Left kidney (tissue), 8 donors: ENCODE results near the gene SERPINB10. TPM values are rescaled to one million over a fixed set of nuclear protein-coding genes. Genes with fewer than 3 reads are reported as not detected.

Source experiments
- DNase-seq: peaks from one replicate; pipeline ENCODE4 v3.0.0-alpha.2; 2013
- long read RNA-seq, 8 donors: transcript quantifications; one replicate each; lab custom pipeline, GENCODE V29; 2026
- polyA plus RNA-seq: library from polyadenylated mRNA; unstranded; fragments of 120-200 nt; gene quantifications from one replicate; pipeline ENCODE4 v1.2.1, GENCODE V29; 2013; ENCODE audit not compliant: insufficient read length

Gene SERPINB10, protein sequence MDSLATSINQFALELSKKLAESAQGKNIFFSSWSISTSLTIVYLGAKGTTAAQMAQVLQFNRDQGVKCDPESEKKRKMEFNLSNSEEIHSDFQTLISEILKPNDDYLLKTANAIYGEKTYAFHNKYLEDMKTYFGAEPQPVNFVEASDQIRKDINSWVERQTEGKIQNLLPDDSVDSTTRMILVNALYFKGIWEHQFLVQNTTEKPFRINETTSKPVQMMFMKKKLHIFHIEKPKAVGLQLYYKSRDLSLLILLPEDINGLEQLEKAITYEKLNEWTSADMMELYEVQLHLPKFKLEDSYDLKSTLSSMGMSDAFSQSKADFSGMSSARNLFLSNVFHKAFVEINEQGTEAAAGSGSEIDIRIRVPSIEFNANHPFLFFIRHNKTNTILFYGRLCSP
- 0.27 TPM for polyA plus RNA-seq
- long read RNA-seq, donor 1 = 0 reads
- long read RNA-seq, donor 2 = 0 reads
- long read RNA-seq, donor 3 = 0 reads
- long read RNA-seq, donor 4 = 0 reads
- long read RNA-seq, donor 5 = 0 reads
- long read RNA-seq, donor 6 = 0 reads
- long read RNA-seq, donor 7 = 0 reads
- long read RNA-seq, donor 8 = 0 reads

DNA sequence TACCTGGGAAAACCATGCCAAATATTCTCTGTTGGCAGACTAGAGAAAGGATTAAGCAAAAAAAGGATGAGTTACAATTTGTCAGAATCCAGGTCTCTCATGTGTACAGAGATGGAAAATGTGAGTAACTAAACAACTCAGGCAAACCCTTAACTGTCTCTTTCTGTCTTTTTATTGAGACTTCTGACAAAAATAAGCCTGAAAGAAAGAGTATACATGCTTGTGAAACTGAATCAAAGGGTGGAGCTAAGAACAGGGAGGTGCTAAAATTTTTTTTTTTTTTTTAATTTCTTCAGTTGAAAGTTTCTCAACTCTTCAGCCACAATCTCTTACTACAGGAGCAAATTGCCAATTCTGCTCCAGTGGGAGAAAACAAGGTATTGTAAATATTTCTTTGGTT, at the start of gene SERPINB10:
SERPINB10 (plus strand) TSS at position 295 of the 400 bp plus-strand sequence. CDS start 7,553 bp downstream, outside the sequence.
- DNase-seq = no peak

GRCh38 chr18:63858456-63858855, 49.3 kb upstream of the SERPINB10 start:
- DNase-seq = no peak

GRCh38 chr18:63859781-63860475, 47.8 kb upstream of the SERPINB10 start:
- no peak for DNase-seq

GRCh38 chr18:63860531-63860930, 47.2 kb upstream of the SERPINB10 start:
- no peak for DNase-seq

- no peak for DNase-seq
Observed at GRCh38 chr18:63867368-63868125, 40.2 kb upstream of the SERPINB10 start.

GRCh38 chr18:63868546-63868945, 39.2 kb upstream of the SERPINB10 start:
- no peak for DNase-seq

GRCh38 chr18:63869374-63869773, 38.4 kb upstream of the SERPINB10 start:
- no peak for DNase-seq

DNA sequence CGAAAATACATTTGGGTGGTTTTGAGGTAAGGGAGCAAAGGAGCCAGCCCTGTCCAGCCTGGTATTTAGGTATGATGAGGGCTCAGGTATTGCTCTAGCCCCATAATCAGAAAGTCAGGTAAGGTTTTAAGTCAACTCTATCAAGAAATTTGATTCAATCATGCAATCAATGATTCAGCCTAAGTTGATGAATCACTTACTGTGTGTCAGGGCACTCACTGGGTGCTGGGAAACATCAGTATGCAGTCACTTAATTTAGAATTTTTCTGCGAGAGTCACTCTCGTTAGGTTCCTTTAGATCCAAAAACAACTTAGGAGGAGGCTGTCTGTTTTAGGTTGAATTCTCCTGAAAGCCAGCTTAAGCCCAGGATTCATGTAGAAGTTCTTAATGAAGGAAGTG, 37.9 kb upstream of the SERPINB10 start:
- no peak for DNase-seq

DNA sequence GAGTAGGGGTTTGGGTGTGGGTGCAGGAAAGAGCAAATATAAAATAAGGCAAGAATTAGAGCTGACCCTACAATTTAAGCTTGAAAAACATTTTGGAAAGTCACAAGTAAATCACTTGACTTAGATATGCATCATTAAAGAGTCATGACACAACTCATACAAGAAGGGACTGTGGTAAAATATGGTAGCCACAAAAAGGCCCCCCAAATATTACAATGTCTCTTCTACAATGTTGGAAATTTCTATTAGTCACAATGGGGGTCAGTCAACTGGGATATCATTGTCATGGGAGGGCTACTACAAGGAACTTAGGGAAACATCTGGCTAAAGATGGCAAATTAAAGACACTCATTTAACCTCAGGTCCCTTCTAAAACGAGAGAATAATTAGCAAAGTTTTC, 35.9 kb upstream of the SERPINB10 start:
- DNase-seq = no peak

DNA sequence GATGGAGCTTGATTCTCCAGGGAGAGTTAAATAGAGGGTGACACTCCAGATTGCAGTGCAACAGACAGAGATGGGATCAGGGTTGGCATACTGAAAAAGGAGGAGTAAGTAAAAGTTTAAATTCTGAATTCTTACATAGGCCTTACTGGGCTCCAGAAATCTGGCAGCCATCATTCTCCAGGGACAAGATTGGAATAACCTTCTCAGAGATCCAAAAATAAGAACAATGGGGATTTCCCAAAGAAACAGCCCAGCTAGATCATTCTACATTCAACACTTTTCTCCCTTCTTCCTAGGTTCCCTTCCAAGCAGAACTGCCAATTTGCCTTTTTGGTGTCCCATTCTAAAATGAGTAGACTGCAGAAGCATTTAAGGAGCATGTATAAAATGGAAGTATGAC, 35.2 kb upstream of the SERPINB10 start:
- DNase-seq = no peak

- no peak for DNase-seq
Observed at GRCh38 chr18:63878343-63878742, 29.4 kb upstream of the SERPINB10 start.

GRCh38 chr18:63878925-63879324, 28.8 kb upstream of the SERPINB10 start:
- no peak for DNase-seq

GRCh38 chr18:63879709-63880108, 28.0 kb upstream of the SERPINB10 start:
- no peak for DNase-seq

DNA sequence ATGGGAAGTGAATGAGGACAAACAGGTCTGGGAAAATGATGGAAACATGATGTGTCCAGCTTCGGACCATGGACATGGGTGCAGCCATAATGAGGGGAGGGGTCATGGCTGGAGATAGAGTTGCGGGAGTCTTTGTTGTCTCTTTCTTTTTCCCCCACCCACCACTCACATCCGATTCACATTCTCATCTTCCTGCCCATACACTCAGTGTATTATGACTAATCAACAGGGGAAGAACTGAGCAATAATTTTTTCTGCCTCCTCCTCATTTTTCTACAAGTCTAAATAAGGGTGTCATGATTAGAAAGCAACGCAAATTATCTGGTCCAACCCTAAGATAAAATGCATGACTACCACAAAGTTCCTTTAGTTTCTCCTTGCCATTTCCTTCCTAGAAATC, 25.9 kb upstream of the SERPINB10 start:
- no peak for DNase-seq

- DNase-seq = no peak
Observed at GRCh38 chr18:63882333-63883141, 25.2 kb upstream of the SERPINB10 start.

DNA sequence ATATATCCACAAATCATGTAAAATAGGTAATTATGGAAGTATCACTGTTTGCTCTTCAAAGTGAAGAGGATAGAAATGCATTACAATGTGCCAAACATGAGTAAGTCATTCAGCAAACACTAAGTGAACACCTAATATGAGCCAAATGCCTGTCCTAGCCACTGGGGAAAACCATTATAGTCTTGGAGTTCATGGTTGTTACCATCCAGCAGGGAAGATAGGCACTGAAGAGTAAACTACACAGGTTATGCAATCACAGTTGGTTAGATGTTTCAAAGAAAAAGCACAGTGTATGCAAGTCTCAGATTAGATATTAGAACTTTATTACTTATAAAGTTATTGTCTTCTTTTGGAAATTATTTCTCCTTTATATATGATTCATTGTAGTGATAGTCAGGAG, 24.1 kb upstream of the SERPINB10 start:
- no peak for DNase-seq

DNA sequence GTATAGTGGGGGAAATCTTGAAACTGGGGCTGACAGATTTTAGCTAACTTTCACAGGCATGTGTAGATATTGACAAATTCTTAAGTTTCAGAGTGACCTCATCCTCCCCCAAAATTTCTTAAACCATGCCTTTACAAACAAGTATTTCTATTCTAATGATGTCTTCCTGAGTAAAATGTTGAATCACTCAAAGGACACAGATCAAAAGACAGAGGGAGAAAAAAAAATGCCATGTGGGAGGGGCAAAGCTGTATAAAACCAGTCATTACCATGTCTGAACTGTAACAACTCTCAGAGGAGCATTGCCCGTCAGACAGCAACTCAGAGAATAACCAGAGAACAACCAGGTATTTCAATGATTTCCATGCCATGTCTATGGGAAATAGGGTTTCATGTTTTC, 20.3 kb upstream of the SERPINB10 start, which contains the start of gene SERPINB2:
SERPINB2 (plus strand) TSS at position 282 of the 400 bp plus-strand sequence. CDS start 3,740 bp downstream, outside the sequence.
- no peak for DNase-seq

DNA sequence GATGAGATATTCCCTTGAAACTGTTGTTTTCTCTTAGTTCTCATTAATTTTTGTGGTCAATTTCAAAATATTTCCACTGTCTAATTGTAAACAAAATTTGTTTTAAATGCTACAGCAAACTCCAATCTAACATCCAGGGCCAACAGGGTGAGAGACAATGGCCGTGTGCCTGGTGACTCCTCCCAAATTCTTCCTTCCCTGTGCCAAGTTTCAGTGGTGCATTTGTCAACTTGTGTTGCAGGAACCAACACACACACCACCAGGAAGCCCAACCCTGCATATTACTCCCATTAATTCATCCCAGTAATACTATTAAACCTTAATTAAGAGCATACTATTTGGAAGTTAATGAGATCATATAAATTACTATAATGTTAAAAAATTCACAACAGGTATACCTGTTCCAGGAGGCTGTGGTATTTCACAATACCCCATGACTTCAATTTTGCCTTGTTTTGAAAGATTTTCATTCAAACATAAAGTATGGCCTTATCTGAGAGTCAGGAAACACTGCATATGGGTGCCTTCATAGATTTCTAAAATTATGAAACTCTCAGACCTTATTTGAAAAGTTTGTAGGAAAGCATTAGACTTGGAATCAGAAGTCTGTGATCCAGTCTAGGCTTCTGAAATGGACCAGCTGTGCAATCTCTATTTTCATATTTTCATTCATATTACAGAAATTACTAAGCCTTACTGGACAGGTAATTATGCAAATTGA, 19.1 kb upstream of the SERPINB10 start:
- DNase-seq = no peak

- no peak for DNase-seq
Observed at GRCh38 chr18:63889626-63890025, 18.1 kb upstream of the SERPINB10 start.

DNA sequence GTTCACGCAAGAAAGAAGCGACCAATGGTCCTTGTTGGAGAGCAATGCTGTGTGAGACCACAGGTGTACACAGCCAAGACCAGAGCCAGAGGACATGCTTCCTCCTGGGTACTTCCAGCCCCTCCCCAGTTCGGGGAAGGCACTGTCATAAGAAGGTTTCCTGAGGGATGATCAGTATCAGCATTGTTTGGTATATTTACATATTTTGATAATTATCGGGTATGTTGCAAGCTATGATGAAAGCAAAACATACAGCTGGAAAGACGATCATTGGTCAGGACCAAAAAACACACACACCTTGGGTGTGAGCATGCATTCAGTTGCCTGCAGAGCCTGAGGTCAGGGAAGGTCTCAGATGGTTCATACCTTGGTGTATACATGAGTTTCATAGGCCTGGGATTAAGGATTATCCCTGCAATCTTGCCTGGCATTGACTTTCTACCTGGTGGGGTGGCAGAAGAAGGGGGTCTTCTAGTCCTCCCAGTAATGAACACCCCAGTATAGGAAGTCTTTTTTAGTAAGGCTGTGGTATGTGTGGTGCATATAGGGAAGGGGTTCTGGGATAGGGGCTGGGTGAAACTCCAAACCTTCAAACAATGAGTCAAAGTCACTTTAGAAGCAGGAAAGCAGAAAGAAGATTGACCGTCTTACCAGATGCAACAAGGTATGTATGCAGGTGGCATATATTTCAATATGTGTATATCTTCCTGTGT, 17.4 kb upstream of the SERPINB10 start:
- no peak for DNase-seq
